IMR-90 (cell line): ENCODE measurements around the gene IL10. TPM values are rescaled to one million over a fixed set of nuclear protein-coding genes. Genes with fewer than 3 reads are reported as not detected.

ENCODE experiments used
- ATAC-seq: fragments of 200-7000 bp; cut with Tn5 transposase; 2 replicates; pipeline ENCODE4 v1.9.1; 2020; ENCODE audit warnings: low read depth, mild to moderate bottlenecking, moderate library complexity
- BruUV-seq: library from RNA; stranded (reverse); fragments of 400-500 nt; replicated peaks from 2 replicates; lab custom pipeline; 2021; lab: Mats Ljungman, UMichigan
- CTCF ChIA-PET: fragments of 300-600 bp; formaldehyde crosslinking; extraction: SDS; loops from one replicate; lab custom pipeline; 2021; ENCODE audit warnings: antibody characterized with exemption; lab: Yijun Ruan, JAX
- POLR2A ChIA-PET: fragments of 300-600 bp; sonication (Branson Sonifier 250); formaldehyde crosslinking; loops from one replicate; lab custom pipeline; 2022; ENCODE audit warnings: antibody characterized with exemption; ENCODE audit not compliant: unreplicated experiment; lab: Charles Lee
- DNase-seq: peaks from one replicate; pipeline ENCODE4 v3.0.0; 2013
- H2AFZ ChIP-seq: replicated peaks from 2 replicates; pipeline ENCODE3; 2013; ENCODE audit warnings: low read length, mild to moderate bottlenecking; ENCODE audit not compliant: poor library complexity
- H2AK5ac ChIP-seq: 2 replicates; pipeline ENCODE4 v1.6.1; 2013; ENCODE audit warnings: low read depth, low read length, inconsistent platforms
- H2AK9ac ChIP-seq: replicated peaks from 2 replicates; pipeline ENCODE3; 2013; ENCODE audit warnings: mild to moderate bottlenecking, low read depth, low read length, moderate library complexity; ENCODE audit not compliant: poor library complexity
- H2BK120ac ChIP-seq: 2 replicates; pipeline ENCODE4 v1.6.1; 2013; ENCODE audit warnings: low read depth, low read length, inconsistent platforms
- H2BK15ac ChIP-seq: 3 replicates; pipeline ENCODE4 v1.6.1; 2013; ENCODE audit warnings: low read depth, low read length, inconsistent platforms
- H2BK20ac ChIP-seq: 2 replicates; pipeline ENCODE4 v1.6.1; 2013; ENCODE audit warnings: low read depth, mild to moderate bottlenecking, inconsistent platforms, low read length, moderate library complexity
- H2BK5ac ChIP-seq: 2 replicates; pipeline ENCODE4 v1.6.1; 2013; ENCODE audit warnings: mild to moderate bottlenecking, low read depth, low read length, inconsistent platforms; ENCODE audit not compliant: poor library complexity, severe bottlenecking
- H3K14ac ChIP-seq: replicated peaks from 2 replicates; pipeline ENCODE4 v1.6.1; 2013; ENCODE audit warnings: low read depth, low read length, inconsistent platforms
- H3K18ac ChIP-seq: 2 replicates; pipeline ENCODE4 v1.6.1; 2013; ENCODE audit warnings: low read depth, low read length, control low read depth
- H3K23ac ChIP-seq: 2 replicates; pipeline ENCODE4 v1.6.1; 2013; ENCODE audit warnings: low read depth, low read length, inconsistent platforms
- H3K27ac ChIP-seq: 2 replicates; pipeline ENCODE4 v1.5.1; 2013; ENCODE audit warnings: mild to moderate bottlenecking, control low read depth, low read length; ENCODE audit not compliant: insufficient read depth
- H3K27me3 ChIP-seq: 2 replicates; pipeline ENCODE4 v1.6.1; 2013; ENCODE audit warnings: low read length; ENCODE audit not compliant: control insufficient read depth, insufficient read depth
- H3K36me3 ChIP-seq: 2 replicates; pipeline ENCODE4 v1.6.1; 2013; ENCODE audit warnings: low read length, mixed read lengths; ENCODE audit not compliant: control insufficient read depth, insufficient read depth
- H3K4ac ChIP-seq: 2 replicates; pipeline ENCODE4 v1.6.1; 2013; ENCODE audit warnings: low read depth, low read length, inconsistent platforms
- H3K4me1 ChIP-seq: 2 replicates; pipeline ENCODE4 v1.6.1; 2013; ENCODE audit warnings: low read length, mixed read lengths; ENCODE audit not compliant: control insufficient read depth, insufficient read depth
- H3K4me2 ChIP-seq: 2 replicates; pipeline ENCODE4 v1.6.1; 2013; ENCODE audit warnings: low read depth, mild to moderate bottlenecking, control low read depth, low read length, moderate library complexity
- H3K4me3 ChIP-seq: 2 replicates; pipeline ENCODE4 v1.5.1; 2013; ENCODE audit warnings: low read depth, mild to moderate bottlenecking, control low read depth, low read length, moderate library complexity; ENCODE audit not compliant: insufficient read depth
- H3K56ac ChIP-seq: 2 replicates; pipeline ENCODE4 v1.6.1; 2013; ENCODE audit warnings: low read length, inconsistent platforms; ENCODE audit not compliant: insufficient read depth; ENCODE audit errors: extremely low read depth
- H3K79me1 ChIP-seq, 2 experiments: 2 replicates each; pipeline ENCODE4 v1.6.1; 2013; ENCODE audit warnings: low read length in 2 of 2, inconsistent platforms in 1 of 2, low read depth in 1 of 2
- H3K9ac ChIP-seq: 2 replicates; pipeline ENCODE4 v1.6.1; 2013; ENCODE audit warnings: low read depth, low read length, control low read depth
- H3K9me1 ChIP-seq: 2 replicates; pipeline ENCODE4 v1.6.1; 2013; ENCODE audit warnings: low read length, inconsistent platforms; ENCODE audit not compliant: insufficient read depth
- H3K9me3 ChIP-seq: 2 replicates; pipeline ENCODE4 v1.6.1; 2013; ENCODE audit warnings: low read length; ENCODE audit not compliant: control insufficient read depth, insufficient read depth
- H4K20me1 ChIP-seq: 2 replicates; pipeline ENCODE4 v1.6.1; 2013; ENCODE audit warnings: low read length, inconsistent platforms; ENCODE audit not compliant: insufficient read depth
- H4K5ac ChIP-seq: 2 replicates; pipeline ENCODE4 v1.6.1; 2013; ENCODE audit warnings: mild to moderate bottlenecking, low read depth, low read length, control low read depth
- H4K8ac ChIP-seq, 2 experiments: 2 replicates each; pipeline ENCODE4 v1.6.1; 2013; ENCODE audit warnings: low read depth in 2 of 2, low read length in 2 of 2, control low read depth in 1 of 2, inconsistent platforms in 1 of 2
- H4K91ac ChIP-seq: 2 replicates; pipeline ENCODE4 v1.6.1; 2013; ENCODE audit warnings: low read depth, low read length, inconsistent platforms; ENCODE audit not compliant: insufficient read depth
- CEBPB ChIP-seq: IDR thresholded peaks from 2 replicates; pipeline ENCODE4 v1.6.1; 2012; ENCODE audit warnings: low read depth, low read length, improper control_type of control experiment
- MAZ ChIP-seq: IDR thresholded peaks from 2 replicates; pipeline ENCODE4 v1.6.1; 2012; ENCODE audit warnings: low read depth, mild to moderate bottlenecking, low read length, improper control_type of control experiment, moderate library complexity, borderline replicate concordance
- WGBS, 2 experiments: methylation state at CpG; one replicate each; pipeline versions ENCODE4 v1.1.5 to v1.1.7; 2013; ENCODE audit warnings: missing lambda C conversion rate in 2 of 2; ENCODE audit not compliant: insufficient read length in 1 of 2; ENCODE audit errors: extremely low coverage in 2 of 2; 5-methylcytosine and 5-hydroxymethylcytosine counted together
- dilution Hi-C: fragments of 300-500 bp; cut with HindIII; formaldehyde crosslinking; loops from one replicate; pipeline ENCODE4 v1.14.3; 2018; ENCODE audit warnings: low sequenced_read_pairs; ENCODE audit not compliant: unreplicated experiment
- in situ Hi-C: fragments of 300-500 bp; cut with MboI; formaldehyde crosslinking; loops from 3 replicates; pipeline ENCODE4 v1.14.3; 2019; ENCODE audit warnings: low sequenced_read_pairs, inconsistent platforms, mixed read lengths
- intact Hi-C: fragments of 100-400 bp; cut with micrococcal nuclease; formaldehyde crosslinking; loops from 2 replicates; pipeline ENCODE4 v1.10.0; 2022
- polyA plus RNA-seq, 3 experiments: library from polyadenylated mRNA; depleted of rRNA; stranded (reverse); fragments of >200 nt; gene quantifications; 2 replicates each; pipeline ENCODE4 v1.2.3, GENCODE V29; 2012; ENCODE audit warnings: low replicate concordance in 1 of 3
- total RNA-seq: library from RNA; depleted of rRNA; stranded (reverse); fragments of >200 nt; gene quantifications from 2 replicates; pipeline ENCODE4 v1.2.3, GENCODE V29; 2012

The IL10 gene
- total and polyA plus RNA-seq, 2 of the 4 experiments (the other 2 are of a cell fraction) = not detected

- H3K36me3 ChIP-seq = no peaks in the 10 kb centered on the region
- no peak; the same call in 1 of the 2 replicates for ATAC-seq
- no peaks in the 10 kb centered on the region for H4K20me1 ChIP-seq
- H2BK20ac ChIP-seq = no peak within 1 kb of the TSS
- POLR2A ChIA-PET = no interaction called here
- no peak within 1 kb of the TSS for H3K4me2 ChIP-seq
- H3K56ac ChIP-seq = no peak within 1 kb of the TSS
- in situ Hi-C loops = no loop called here
- H2AK5ac ChIP-seq = peak within 1 kb of the TSS; percentile 50
- peak within 1 kb of the TSS; percentile 8; the same call in 1 of the 2 replicates for H3K14ac ChIP-seq
- H3K9ac ChIP-seq = no peak within 1 kb of the TSS
- no peak within 1 kb of the TSS; the same call in 1 of the 2 replicates for H2BK120ac ChIP-seq
- no peak within 1 kb of the TSS for H4K91ac ChIP-seq
- no peak within 1 kb of the TSS for H2BK5ac ChIP-seq
- H3K4ac ChIP-seq = no peak within 1 kb of the TSS
- H3K79me1 ChIP-seq = no peaks in the 10 kb centered on the region
- dilution Hi-C loops = no loop called here
- CTCF ChIA-PET = interaction anchor here (1.9 kb wide), 1 partner anchor 39 kb away, joined by 4 read pairs; no protein-coding TSS in a partner anchor
- H4K5ac ChIP-seq = no peak within 1 kb of the TSS
- intact Hi-C loops = no loop called here
- H2AK9ac ChIP-seq = peak within 1 kb of the TSS; percentile 40
- TF ChIP-seq MAZ = no peak
- TF ChIP-seq CEBPB = no peak
- no peak within 1 kb of the TSS for H3K4me3 ChIP-seq
- H3K27me3 ChIP-seq = peaks cover 20% of the 10 kb centered on the region
- no peak within 1 kb of the TSS for H3K23ac ChIP-seq
- H4K8ac ChIP-seq = no peak within 1 kb of the TSS; a peak in 1 of 4 replicates
- H3K9me3 ChIP-seq = no peaks in the 10 kb centered on the region
- H3K9me1 ChIP-seq = no peaks in the 10 kb centered on the region; the same call in 1 of the 2 replicates
- H2BK15ac ChIP-seq = peak within 1 kb of the TSS; percentile 13; the same call in 1 of the 3 replicates
- H3K27ac ChIP-seq = no peak within 1 kb of the TSS
- no peak within 1 kb of the TSS for H3K18ac ChIP-seq
- no TSS peak for BruUV-seq
- H2AFZ ChIP-seq = no peak within 1 kb of the TSS
- peaks cover 3% of the 10 kb centered on the region for H3K4me1 ChIP-seq
- peak; percentile 34 for DNase-seq
- 100% methylated on average over 1 of the region's 9 CpGs; no CpG with 5 or more reads in 1 of the 2 experiments for WGBS, 2 experiments
These were observed 1.6 kb downstream of the IL10 start, which contains the start of gene IL19 for GRCh38 chr1:206770531-206771337. TSS of gene IL19 (plus strand) at chr1:206770773. CDS start at chr1:206836663, 65,890 bp downstream.
